GM10248 (cell line): ENCODE data around the gene ZNF581.

Source experiments
- CTCF ChIA-PET: fragments of 300-600 bp; sonication (Branson Sonifier 250); formaldehyde crosslinking; extraction: SDS; loops from one replicate; lab custom pipeline; 2021; ENCODE audit warnings: antibody characterized with exemption; lab: Yijun Ruan, JAX
- POLR2A ChIA-PET: fragments of 350-650 bp; sonication (Branson Sonifier 250); formaldehyde crosslinking; extraction: SDS; loops from one replicate; lab custom pipeline; 2020; ENCODE audit warnings: antibody characterized with exemption; lab: Yijun Ruan, JAX
- DNase-seq: peaks from one replicate; pipeline ENCODE4 v3.0.0; 2012; ENCODE audit errors: extremely low spot score
- CTCF ChIP-seq: IDR thresholded peaks from 2 replicates; pipeline ENCODE4 v1.5.1; 2012; ENCODE audit warnings: mild to moderate bottlenecking, low read depth; ENCODE audit errors: extremely low read depth, missing control alignments, control extremely low read depth

The ZNF581 gene

DNA sequence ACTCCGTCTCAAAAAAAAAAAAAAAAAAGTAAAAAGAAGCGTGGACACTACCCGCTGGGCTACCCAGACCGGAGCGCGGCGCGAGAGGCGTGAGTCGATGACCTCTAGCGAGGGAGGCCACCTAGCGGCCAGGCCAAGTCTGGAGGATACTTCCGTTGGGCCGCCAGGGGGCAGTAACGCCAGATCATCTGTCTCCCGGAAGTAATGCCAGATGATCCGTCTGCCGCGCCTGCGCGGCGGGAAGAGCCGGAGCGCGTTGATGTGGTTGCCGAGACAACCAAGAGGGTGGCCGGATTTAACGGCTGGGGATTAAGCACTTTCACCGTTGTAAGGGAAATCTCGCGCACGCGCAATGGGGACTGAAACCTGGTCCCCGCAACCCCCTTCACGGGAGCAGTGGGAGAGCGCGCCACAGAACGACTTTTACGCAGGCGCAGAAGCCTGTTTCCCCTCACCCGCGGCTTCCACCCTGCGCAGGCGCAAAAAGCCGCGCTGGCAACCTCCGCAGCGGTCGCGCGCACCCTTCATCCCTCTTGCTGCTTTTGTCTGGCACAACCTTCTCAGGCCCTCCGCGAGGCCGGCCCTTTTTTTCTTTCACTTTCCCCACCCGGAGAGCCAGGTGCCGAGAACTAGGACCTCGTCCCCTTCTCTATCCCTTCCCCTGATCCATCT lies 10.3 kb downstream of the ZNF581 start:
- ChIA-PET POLR2A (interaction anchor here (0.7 to 1.4 kb wide), 10 partner anchors 11 to 248 kb away, joined by 3 to 10 read pairs (median 4); partner anchors contain the start of genes FIZ1, UBE2S, ZNF628 and ZNF784), CTCF (interaction anchor here (0.6 to 3.4 kb wide), 20 partner anchors 10 to 488 kb away, joined by 3 to 39 read pairs (median 6); partner anchors contain the start of genes FIZ1, ZNF444, ZNF581 and ZNF865)
- peak; percentile 100 for TF ChIP-seq CTCF

DNA sequence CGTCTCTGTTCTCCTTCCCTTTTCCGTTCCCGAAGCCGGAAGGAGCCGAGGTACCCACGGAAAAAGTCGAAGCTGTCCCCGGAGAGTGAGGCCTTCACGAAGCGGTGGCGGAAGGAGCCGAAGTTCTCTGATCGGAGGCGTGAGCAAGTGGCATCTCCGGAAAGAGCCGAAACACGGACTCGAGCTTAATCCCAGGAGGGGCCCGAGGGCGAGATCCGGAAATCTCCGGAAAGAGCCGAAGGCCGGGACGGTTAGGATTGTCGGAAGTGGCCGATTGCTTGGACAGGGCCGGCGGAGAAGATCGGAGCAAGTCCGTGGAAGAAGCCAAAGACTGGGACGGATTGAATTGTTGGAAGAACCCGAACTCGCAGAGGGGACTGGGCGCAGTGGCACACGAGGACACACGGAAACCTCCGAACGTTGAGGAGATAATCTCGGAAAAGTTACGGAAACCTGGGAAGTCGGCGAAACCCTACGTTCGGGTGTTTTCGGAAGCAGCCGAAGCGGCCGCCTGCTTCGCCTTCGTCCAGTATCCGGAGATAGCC lies 10.9 kb downstream of the ZNF581 start:
- CTCF ChIA-PET, result interaction anchor here (0.6 to 3.4 kb wide), 18 partner anchors 9 to 487 kb away, joined by 3 to 39 read pairs (median 6); partner anchors contain the start of genes FIZ1, ZNF444, ZNF581 and ZNF865
- DNase-seq, result peak; percentile 92
- POLR2A ChIA-PET, result interaction anchor here (0.5 to 1.4 kb wide), 17 partner anchors 9 to 315 kb away, joined by 3 to 10 read pairs (median 4); partner anchors contain the start of genes FIZ1, UBE2S, ZNF628 and ZNF784
- TF ChIP-seq CTCF, result no peak

More for the DNA sequence above, 10.3 kb downstream of the ZNF581 start:
- peak; percentile 91 for DNase-seq

DNA sequence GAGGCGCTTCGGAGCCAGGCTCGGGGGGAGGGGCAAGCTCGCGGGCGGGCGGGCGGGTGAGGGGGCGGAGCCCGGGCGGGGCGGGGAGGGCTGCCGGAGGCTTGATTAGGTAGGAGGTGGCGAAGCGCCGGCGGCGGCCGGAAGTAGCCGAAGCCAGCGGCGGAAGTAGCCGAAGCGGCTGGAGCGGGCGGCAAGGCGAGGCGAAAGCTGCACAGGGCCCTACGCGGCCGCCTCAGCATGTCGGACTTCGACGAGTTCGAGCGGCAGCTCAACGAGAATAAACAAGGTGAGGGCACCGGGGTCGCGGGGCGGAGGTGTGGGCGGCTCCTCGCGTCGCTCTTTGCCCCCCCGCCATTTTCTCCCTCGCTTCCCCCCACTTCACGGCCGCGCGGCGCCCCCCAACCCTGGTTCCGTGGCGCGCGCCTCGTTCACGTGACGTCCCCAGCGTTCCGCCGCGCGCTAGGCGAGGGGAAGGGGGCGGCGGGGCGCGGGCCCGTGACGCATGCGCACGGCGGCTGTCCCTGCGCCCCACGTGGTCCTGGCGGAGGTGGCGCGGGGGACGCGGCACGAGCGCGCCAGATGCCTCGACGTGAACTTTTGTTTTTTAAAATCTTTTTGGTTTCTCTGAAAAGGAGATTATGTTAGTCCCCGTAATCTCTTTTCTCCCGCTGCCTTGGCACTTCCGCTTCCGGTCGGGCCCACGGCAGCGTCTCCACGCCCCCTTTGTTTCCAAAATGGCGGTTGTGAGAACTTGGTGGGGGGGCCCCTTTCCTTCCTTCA lies 11.6 kb downstream of the ZNF581 start, which contains the start of gene U2AF2:
TSS of gene U2AF2 (plus strand) at position 168 of the 780 bp plus-strand sequence. CDS start at position 238, 70 bp downstream.
- POLR2A ChIA-PET, result interaction anchor here (0.5 to 1.4 kb wide), 16 partner anchors 8 to 316 kb away, joined by 3 to 10 read pairs (median 4); partner anchors contain the start of genes FIZ1, ZNF628 and ZNF784
- TF ChIP-seq CTCF, result no peak

DNA sequence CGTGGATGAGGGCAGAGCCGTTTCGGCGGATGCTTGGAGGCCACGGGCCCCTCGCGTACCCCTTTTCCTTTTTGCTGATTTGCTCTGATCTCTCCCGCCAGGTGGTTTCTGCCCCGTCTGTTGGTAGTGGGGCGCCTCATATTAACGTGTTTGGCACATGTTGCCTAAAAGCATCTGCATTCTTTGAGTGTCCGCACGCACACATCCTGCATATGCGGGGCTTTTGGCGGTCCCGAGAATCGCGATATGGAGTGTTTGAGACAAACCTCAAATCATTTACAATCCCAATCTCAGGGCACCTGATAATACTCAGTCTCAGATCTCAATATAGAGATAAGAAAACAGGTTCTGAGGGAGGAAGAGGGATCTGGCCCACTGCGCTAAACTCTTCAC lies 12.2 kb downstream of the ZNF581 start:
- no peak for TF ChIP-seq CTCF
- CTCF ChIA-PET, result interaction anchor here (1.2 to 5.0 kb wide), 4 partner anchors 13 to 151 kb away, joined by 3 to 28 read pairs (median 12); partner anchors contain the start of gene ZNF581
- no peak for DNase-seq
- POLR2A ChIA-PET, result no interaction called here

More for the DNA sequence above, 11.6 kb downstream of the ZNF581 start, which contains the start of gene U2AF2:
- CTCF ChIA-PET, result interaction anchor here (0.6 to 3.4 kb wide), 18 partner anchors 9 to 486 kb away, joined by 3 to 39 read pairs (median 6); partner anchors contain the start of genes FIZ1, ZNF444, ZNF581 and ZNF865
- peak; percentile 95 for DNase-seq

- POLR2A ChIA-PET, result interaction anchor here (0.5 to 1.1 kb wide), 4 partner anchors 9 to 17 kb away, joined by 3 to 4 read pairs (median 4); partner anchors contain the start of gene CCDC106
Observed at GRCh38 chr19:55656552-55656951, 13.1 kb downstream of the ZNF581 start.

More at GRCh38 chr19:55656552-55656951, 13.1 kb downstream of the ZNF581 start:
- no peak for DNase-seq
- TF ChIP-seq CTCF, result no peak
- CTCF ChIA-PET, result interaction anchor here (0.9 to 5.0 kb wide), 11 partner anchors 9 to 653 kb away, joined by 3 to 28 read pairs (median 4); partner anchors contain the start of gene ZNF581
